Calu3 (cell line): ENCODE data around the gene PRTG. TPM values are rescaled to one million over a fixed set of nuclear protein-coding genes. Genes with fewer than 3 reads are reported as not detected.

Experiments
- BruUV-seq: library from RNA; stranded (reverse); fragments of 400-500 nt; replicated peaks from 2 replicates; lab custom pipeline; 2021; lab: Mats Ljungman, UMichigan
- CTCF ChIA-PET: fragments of 300-600 bp; sonication (Branson Sonifier 250); formaldehyde crosslinking; loops from one replicate; lab custom pipeline; 2022; ENCODE audit warnings: antibody characterized with exemption; lab: Charles Lee
- DNase-seq: peaks from one replicate; pipeline ENCODE4 v3.0.0; 2022
- H3K27ac Mint-ChIP-seq: one replicate; pipeline ENCODE4 v1.8.0; 2022; ENCODE audit warnings: mixed read lengths; ENCODE audit not compliant: unreplicated experiment
- H3K27me3 Mint-ChIP-seq: one replicate; pipeline ENCODE4 v1.8.0; 2022; ENCODE audit warnings: mixed read lengths; ENCODE audit not compliant: unreplicated experiment
- H3K36me3 Mint-ChIP-seq: one replicate; pipeline ENCODE4 v1.8.0; 2022; ENCODE audit warnings: mild to moderate bottlenecking, moderate library complexity, mixed read lengths; ENCODE audit not compliant: insufficient read depth, unreplicated experiment
- H3K4me1 Mint-ChIP-seq: one replicate; pipeline ENCODE4 v1.8.0; 2022; ENCODE audit warnings: mild to moderate bottlenecking, low read depth, mixed read lengths; ENCODE audit not compliant: unreplicated experiment
- H3K4me3 Mint-ChIP-seq: one replicate; pipeline ENCODE4 v1.8.0; 2022; ENCODE audit warnings: mild to moderate bottlenecking, low read depth, moderate library complexity, mixed read lengths; ENCODE audit not compliant: unreplicated experiment
- H3K9me3 Mint-ChIP-seq: one replicate; pipeline ENCODE4 v1.8.0; 2022; ENCODE audit warnings: low read depth, mixed read lengths; ENCODE audit not compliant: unreplicated experiment
- CTCF ChIP-seq: fragments of 200-600 bp; IDR thresholded peaks from one replicate; pipeline ENCODE4 v1.8.0; 2022; ENCODE audit warnings: antibody characterized with exemption; ENCODE audit not compliant: unreplicated experiment
- intact Hi-C: fragments of 100-400 bp; cut with micrococcal nuclease; formaldehyde crosslinking; loops from one replicate; pipeline ENCODE4 v1.10.0; 2022; ENCODE audit not compliant: unreplicated experiment
- total RNA-seq: library from RNA; stranded (reverse); gene quantifications from 2 replicates; pipeline ENCODE4 v1.2.3, GENCODE V29; 2022

PRTG gene
- total RNA-seq, 1 experiment from 2014 or later, result 12.0 TPM

- H3K9me3 Mint-ChIP-seq, result no peaks in the 10 kb centered on the region
- no TSS peak for BruUV-seq
- CTCF ChIA-PET, result interaction anchor here (0.8 kb wide), 1 partner anchor 92 kb away, joined by 3 read pairs; no protein-coding TSS in a partner anchor
Observed at GRCh38 chr15:55586808-55587207, 156.1 kb downstream of the PRTG start.

DNA sequence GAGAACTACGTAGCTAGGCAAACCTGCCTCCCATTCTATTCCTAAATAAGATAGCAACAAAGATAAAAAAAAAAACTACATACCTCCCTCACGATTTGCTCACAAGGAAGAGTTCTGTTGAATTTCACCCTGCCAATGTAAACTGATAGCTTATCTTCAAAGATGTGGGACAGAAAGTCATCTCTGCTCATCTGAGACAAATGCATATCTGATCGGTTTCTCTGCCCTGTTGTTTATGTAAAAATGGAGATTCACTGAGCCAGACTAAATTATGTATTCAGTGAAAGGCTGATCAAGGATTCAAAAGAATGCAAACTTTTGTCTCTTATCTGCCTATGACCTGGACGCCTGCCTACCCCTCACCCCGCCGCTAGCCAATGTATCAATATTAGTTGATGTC is 166.0 kb downstream of the PRTG start:
- CTCF ChIA-PET, result no interaction called here
- TF ChIP-seq CTCF, result no peak
- no peak for DNase-seq
- no peaks in the 10 kb centered on the region for H3K4me1 Mint-ChIP-seq
- H3K27ac Mint-ChIP-seq, result no peak overlapping the region
- no peaks in the 10 kb centered on the region for H3K9me3 Mint-ChIP-seq
- H3K36me3 Mint-ChIP-seq, result no peaks in the 10 kb centered on the region
- peaks cover 11% of the 10 kb centered on the region for H3K27me3 Mint-ChIP-seq
- intact Hi-C loops, result no loop called here
- BruUV-seq, result no TSS peak
- H3K4me3 Mint-ChIP-seq, result no peak overlapping the region

More at GRCh38 chr15:55586808-55587207, 156.1 kb downstream of the PRTG start:
- no peak for TF ChIP-seq CTCF
- H3K4me3 Mint-ChIP-seq, result no peak overlapping the region
- H3K4me1 Mint-ChIP-seq, result no peaks in the 10 kb centered on the region
- no peak for DNase-seq
- peaks cover 11% of the 10 kb centered on the region for H3K36me3 Mint-ChIP-seq
- intact Hi-C loops, result no loop called here
- no peak overlapping the region for H3K27ac Mint-ChIP-seq
- H3K27me3 Mint-ChIP-seq, result peaks cover 27% of the 10 kb centered on the region

DNA sequence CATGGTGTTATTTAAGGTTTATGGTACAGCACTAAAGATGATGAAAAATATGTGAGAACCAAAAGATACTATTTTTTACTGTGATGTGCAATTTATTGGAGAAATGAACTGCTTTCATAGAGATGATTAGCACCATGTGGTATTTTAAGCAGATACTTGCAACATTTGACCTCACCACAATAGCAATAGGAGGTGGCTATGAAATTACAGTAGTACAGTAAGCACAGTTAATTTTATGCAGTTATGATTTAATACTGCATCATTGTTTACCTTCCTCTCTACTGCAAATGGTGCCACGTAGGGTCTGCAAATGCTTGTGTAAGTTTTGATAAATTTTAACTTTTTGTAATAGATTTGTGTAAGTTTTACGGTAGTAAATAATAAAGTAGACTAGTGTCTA is 168.9 kb downstream of the PRTG start:
- H3K9me3 Mint-ChIP-seq, result peaks cover 3% of the 10 kb centered on the region
- intact Hi-C loops, result no loop called here

DNA sequence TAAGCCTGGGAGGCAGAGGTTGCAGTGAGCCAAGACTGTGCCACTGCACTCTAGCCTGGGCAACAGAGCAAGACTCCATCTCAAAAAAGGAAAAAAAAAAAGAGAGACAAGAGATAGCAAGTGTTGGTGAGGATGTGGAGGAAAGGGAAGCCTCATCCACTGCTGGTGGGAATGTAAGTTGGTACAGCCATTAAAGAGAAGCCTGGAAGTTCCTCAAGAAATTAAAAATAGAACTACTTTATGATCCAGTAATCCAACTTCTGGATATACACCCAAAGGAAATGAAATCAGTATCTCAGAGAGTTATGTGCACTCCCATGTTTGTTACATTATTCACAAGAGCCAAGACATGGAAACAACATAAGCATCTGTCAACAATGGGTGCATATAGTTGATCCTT is 169.7 kb downstream of the PRTG start:
- no peak overlapping the region for H3K27ac Mint-ChIP-seq
- DNase-seq, result no peak
- no peak overlapping the region for H3K4me3 Mint-ChIP-seq
- peaks cover 3% of the 10 kb centered on the region for H3K9me3 Mint-ChIP-seq
- H3K36me3 Mint-ChIP-seq, result no peaks in the 10 kb centered on the region
- no peaks in the 10 kb centered on the region for H3K27me3 Mint-ChIP-seq
- BruUV-seq, result no TSS peak
- CTCF ChIA-PET, result interaction anchor here (0.6 kb wide), 1 partner anchor 159 kb away, joined by 3 read pairs; no protein-coding TSS in a partner anchor
- H3K4me1 Mint-ChIP-seq, result no peaks in the 10 kb centered on the region
- intact Hi-C loops, result no loop called here
- no peak for TF ChIP-seq CTCF

More for the DNA sequence above, 168.9 kb downstream of the PRTG start:
- Mint-ChIP-seq H3K4me3 (no peak overlapping the region), H3K27me3 (no peaks in the 10 kb centered on the region), H3K36me3 (no peaks in the 10 kb centered on the region), H3K4me1 (no peaks in the 10 kb centered on the region), H3K27ac (no peak overlapping the region)
- TF ChIP-seq CTCF, result no peak
- CTCF ChIA-PET, result interaction anchor here (0.6 kb wide), 1 partner anchor 160 kb away, joined by 3 read pairs; no protein-coding TSS in a partner anchor
- DNase-seq, result no peak
- no TSS peak for BruUV-seq
